SJCRH30 (cell line): ENCODE results near the gene TOX2. TPM values are rescaled to one million over a fixed set of nuclear protein-coding genes. Genes with fewer than 3 reads are reported as not detected.

Source experiments
- DNase-seq, 2 experiments: peaks; one replicate each; pipeline ENCODE4 v3.0.0-alpha.2; 2015 to 2020
- H3K27ac ChIP-seq: fragments of 250-450 bp; sonication (Bioruptor Pico); 2 replicates; pipeline ENCODE4 v1.5.1; 2020; ENCODE audit warnings: mild to moderate bottlenecking, moderate library complexity
- H3K27me3 ChIP-seq: fragments of 250-450 bp; sonication (Bioruptor Pico); 2 replicates; pipeline ENCODE4 v1.5.1; 2020; ENCODE audit warnings: mild to moderate bottlenecking, moderate library complexity
- H3K36me3 ChIP-seq: fragments of 250-450 bp; sonication (Bioruptor Pico); 2 replicates; pipeline ENCODE4 v1.5.1; 2020; ENCODE audit warnings: mild to moderate bottlenecking, moderate library complexity
- H3K4me1 ChIP-seq: fragments of 250-450 bp; sonication (Bioruptor Pico); 2 replicates; pipeline ENCODE4 v1.5.1; 2020; ENCODE audit warnings: mild to moderate bottlenecking, moderate library complexity
- H3K4me3 ChIP-seq: fragments of 250-450 bp; sonication (Bioruptor Pico); 2 replicates; pipeline ENCODE4 v1.5.1; 2020; ENCODE audit warnings: mild to moderate bottlenecking, moderate library complexity
- H3K9me3 ChIP-seq: fragments of 250-450 bp; sonication (Bioruptor Pico); replicated peaks from 2 replicates; pipeline ENCODE4 v1.5.1; 2020; ENCODE audit warnings: mild to moderate bottlenecking, moderate library complexity
- total RNA-seq: library from RNA; depleted of rRNA; stranded (reverse); fragments of >200 nt; shearing (Covaris generic); gene quantifications from 2 replicates; pipeline ENCODE4 v1.2.3, GENCODE V29; 2014

The TOX2 gene
- total RNA-seq, 1 experiment from 2014 or later: 10.1 TPM

DNA sequence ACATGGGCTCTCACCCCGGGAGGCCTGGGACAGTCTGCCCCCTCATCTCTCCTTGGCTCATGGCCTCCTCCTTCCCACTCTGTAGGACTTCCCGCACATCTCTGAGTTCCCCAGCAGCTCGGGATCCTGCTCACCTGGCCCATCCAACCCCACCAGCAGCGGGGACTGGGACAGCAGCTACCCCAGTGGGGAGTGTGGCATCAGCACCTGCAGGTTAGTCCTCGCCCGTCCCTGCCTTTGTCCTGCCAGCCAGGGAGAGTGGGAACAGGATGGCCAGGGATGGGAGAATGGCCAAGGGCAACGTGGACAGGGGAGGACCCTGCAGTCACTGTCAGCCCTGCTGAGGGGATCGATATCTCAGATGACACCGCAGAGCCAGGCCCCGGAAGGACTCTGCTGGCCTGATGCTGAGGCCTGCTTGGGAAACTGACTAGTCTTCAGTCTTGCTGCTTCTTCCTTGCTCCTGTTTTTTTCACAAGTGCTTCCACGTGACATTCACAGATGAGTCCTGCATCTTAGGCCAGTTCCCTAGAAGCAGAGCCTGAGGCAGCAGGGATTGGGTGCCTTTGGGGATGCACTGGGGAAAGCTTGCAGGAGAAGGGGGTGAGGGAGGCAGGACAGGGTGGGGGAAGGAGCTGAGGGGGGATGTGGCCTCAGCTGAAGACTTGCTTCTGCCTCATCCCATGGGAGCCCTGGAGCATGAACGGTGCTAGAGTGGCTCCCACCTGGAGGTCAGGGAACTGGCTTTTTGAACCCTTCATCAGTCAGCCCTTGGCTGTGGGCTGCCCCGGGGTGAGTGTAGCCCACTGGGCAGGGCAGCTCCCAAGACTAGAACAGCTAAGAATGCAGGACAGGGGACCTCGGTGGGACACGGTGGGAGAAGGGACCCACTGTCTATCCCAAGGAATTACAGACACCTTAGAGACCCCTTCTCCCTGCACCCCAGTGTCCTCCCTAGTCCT is 152.3 kb downstream of the TOX2 start:
- DNase-seq: peak in 1 of 2 experiments; percentile 3
- no peaks in the 10 kb centered on the region for H3K27me3 ChIP-seq
- no peaks in the 10 kb centered on the region for H3K36me3 ChIP-seq
- H3K4me1 ChIP-seq: peaks cover 4% of the 10 kb centered on the region
- no peaks in the 10 kb centered on the region for H3K9me3 ChIP-seq
- H3K4me3 ChIP-seq: no peak overlapping the region
- no peak overlapping the region for H3K27ac ChIP-seq

DNA sequence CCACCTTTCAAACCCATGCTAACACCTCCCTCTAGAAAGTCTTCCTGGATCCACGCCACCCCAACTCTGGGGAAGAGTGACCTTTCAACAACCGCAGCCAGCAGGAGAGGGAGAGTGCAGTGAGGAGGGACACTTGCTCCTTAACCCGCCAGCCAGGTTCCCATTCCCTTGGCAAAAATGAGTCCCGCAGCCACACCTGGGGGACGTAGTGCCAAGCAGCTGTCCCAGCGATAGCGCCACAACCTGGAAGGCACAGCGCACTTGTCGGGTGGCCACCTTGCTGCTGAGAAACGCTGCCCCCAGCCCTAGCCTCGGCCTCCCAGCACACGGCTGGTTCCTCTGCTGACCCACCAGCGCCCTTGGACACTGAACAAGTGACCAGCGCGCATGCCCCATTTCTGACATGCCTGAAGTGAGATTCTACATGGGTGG is 153.0 kb downstream of the TOX2 start:
- Histone ChIP-seq H3K36me3 (no peaks in the 10 kb centered on the region), H3K27me3 (no peaks in the 10 kb centered on the region), H3K4me1 (peaks cover under 1% of the 10 kb centered on the region; the same call in 1 of the 2 replicates), H3K4me3 (no peak overlapping the region), H3K27ac (no peak overlapping the region), H3K9me3 (no peaks in the 10 kb centered on the region)
- peak in 1 of 2 experiments; percentile 2 for DNase-seq

DNA sequence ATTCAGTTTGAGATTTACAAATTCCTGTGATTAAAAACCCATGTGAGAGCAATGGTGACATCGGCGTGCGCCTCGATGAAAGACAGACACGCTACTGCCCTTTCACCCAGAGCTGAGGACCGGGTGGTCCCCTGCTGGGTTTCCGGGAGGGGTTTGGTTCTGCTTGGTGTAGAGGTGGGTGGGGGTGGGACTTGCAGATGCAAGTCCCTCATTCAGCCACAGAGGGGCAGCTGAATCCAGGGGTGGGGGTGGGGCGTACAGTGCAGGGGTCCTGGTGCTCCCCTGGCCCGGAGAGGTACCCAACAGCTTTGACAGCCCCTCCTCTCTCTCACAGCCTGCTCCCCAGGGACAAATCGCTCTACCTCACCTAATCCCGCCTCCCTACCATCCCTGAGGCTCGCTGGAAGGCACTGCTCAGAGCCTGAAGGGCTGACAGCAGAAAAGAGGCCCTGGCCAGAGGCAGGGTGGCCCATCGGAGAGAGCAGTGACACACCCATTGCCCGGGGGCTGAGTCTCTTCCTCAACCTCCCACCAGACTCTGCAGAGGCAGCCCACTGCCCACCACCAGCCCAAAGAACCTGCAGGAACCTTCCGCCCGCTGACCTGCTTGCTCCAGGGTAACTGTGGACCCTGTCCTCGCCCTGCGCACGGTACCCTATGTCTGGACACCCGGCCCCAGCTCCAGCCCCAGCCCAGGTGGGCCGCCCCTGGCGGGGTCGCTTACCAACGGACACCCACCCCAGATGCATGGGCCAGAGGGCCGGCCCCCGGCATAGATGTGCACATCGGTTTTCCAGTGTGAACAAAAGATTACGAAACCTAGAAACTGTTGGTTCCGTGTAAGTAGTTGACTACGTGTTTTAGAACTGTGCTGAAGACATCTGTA is 153.9 kb downstream of the TOX2 start:
- H3K4me1 ChIP-seq: no peaks in the 10 kb centered on the region
- H3K27ac ChIP-seq: no peak overlapping the region
- no peaks in the 10 kb centered on the region for H3K36me3 ChIP-seq
- no peak overlapping the region for H3K4me3 ChIP-seq
- DNase-seq: peak in 1 of 2 experiments; percentile 5
- H3K27me3 ChIP-seq: no peaks in the 10 kb centered on the region
- H3K9me3 ChIP-seq: no peaks in the 10 kb centered on the region

DNA sequence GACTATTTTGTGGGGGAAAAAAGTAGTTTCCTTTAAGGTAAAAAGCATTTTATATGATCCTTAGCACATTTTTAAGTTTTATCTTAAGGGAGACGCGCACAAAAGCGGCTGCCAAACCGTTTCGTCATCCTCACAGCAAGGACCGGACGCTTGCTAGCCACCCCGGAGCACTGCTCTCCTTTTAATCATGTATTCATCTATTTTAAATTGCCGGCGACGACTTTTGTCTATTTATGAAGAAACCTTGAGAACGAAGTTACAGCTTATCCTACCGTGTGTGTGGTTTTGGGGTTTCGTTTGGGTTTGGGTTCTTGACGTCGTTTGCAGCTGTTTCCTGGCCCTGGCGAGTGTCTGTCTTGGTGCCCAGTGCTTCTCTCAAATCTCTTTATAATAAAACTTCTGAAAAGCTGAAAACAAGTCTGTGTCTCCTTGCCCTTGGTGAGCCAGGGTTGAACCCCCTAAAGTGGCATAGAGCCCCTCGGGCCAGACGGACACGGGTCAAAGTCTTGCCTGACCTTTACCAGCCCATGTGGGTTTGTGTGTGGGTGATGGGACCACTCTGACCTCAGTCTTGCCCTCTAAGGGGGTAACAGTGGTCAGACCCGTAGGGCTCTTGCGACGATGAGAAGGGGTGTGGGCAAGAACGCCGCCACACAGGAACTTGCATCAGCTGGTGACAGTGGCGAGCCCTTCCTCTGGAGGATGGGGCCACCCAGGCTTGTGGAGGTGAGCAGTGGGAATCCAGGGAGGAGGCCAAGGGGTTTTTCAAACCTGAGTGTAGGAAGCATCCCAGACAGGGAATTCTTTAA is 154.8 kb downstream of the TOX2 start:
- H3K9me3 ChIP-seq: no peaks in the 10 kb centered on the region
- H3K27ac ChIP-seq: no peak overlapping the region
- H3K27me3 ChIP-seq: no peaks in the 10 kb centered on the region
- DNase-seq: peak in 1 of 2 experiments; percentile 2
- no peaks in the 10 kb centered on the region for H3K36me3 ChIP-seq
- no peaks in the 10 kb centered on the region for H3K4me1 ChIP-seq
- H3K4me3 ChIP-seq: no peak overlapping the region

DNA sequence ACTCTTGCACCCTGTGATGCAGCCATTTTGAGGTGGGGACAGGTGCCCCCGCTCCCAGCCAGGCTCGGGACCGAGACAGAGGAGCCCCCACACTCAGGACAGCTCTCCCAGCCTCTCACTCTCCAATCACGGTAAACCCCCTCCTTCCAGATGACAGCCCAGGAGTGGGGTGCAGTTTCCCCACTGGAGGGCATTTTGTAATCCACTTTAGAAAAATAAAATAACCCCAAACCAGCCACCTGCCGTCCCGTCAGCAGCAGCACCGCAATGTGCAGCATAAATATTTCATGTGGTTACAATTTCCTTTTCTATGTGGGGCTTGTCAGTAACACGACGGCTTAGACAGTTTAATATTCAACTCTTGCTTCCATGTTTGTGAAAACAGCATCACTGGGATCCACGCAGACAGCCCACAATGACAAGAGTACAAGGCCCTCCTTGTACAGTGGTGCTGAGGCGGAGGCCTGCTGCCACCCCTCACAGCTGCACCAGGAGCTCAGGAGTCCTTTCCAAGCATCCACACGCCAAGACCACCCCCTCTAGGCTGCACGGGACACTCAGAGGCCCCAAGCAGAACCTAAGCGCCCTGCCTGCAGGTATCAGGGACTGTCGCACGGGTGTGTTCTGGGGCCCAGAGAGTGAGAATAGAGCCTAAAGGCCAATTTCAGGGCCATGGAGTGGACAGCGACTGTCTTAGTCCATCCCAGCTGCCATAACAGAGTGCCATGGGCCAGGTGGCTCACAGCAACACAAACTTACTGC is 155.7 kb downstream of the TOX2 start:
- no peaks in the 10 kb centered on the region for H3K27me3 ChIP-seq
- H3K4me3 ChIP-seq: no peak overlapping the region
- no peaks in the 10 kb centered on the region for H3K36me3 ChIP-seq
- no peak overlapping the region for H3K27ac ChIP-seq
- DNase-seq: peak in 1 of 2 experiments; percentile 4
- H3K9me3 ChIP-seq: no peaks in the 10 kb centered on the region
- H3K4me1 ChIP-seq: no peaks in the 10 kb centered on the region

DNA sequence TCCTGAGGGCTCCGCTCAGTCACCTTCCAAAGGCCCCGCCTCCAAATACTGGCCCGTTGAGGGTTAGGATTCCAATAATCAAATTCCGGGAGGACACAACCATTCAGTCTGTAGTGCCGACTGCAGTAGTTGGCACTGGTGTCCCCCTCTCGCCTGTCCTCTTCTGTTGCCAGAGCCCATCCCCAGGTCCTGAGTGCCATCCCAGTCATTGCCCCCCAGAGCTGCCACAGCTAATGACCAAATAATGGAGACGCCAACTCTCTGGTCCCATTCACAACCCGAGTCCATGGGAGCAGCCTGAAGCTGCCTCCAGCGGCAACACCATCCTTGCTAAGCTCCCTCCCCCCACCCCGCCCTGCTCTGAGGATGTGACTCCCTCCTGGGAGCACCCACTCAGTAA is 156.4 kb downstream of the TOX2 start:
- no peaks in the 10 kb centered on the region for H3K27me3 ChIP-seq
- no peak overlapping the region for H3K4me3 ChIP-seq
- no peak overlapping the region for H3K27ac ChIP-seq
- no peaks in the 10 kb centered on the region for H3K36me3 ChIP-seq
- no peaks in the 10 kb centered on the region for H3K4me1 ChIP-seq
- H3K9me3 ChIP-seq: no peaks in the 10 kb centered on the region
- no peak for DNase-seq

DNA sequence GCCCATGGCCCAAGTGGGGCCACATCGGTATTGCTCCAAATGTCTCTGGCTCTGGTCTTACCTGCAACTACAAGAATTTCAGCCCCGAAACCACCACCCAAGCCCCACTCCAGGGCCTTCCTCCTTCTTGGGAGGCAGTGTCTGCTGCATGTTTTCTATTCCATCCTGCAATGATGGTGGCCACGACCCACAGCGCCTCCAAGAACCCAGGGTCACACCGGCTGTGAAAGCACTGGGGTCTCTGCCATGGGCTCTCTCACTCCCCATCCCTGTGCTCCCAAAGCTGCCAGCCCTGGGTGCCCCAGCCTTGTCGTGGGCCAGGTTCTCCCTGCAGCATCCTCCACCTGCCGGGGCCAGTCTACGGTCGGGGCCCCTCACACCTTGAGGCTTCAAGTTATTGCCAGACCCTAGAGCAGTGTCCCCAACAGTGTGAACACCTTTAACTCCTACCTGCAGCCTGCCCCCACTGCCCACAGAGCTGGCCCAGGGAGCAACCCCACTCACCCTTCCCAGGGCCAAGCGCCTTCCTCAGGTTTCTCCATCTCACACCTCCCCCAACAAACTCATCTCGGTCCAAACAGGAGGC is 157.0 kb downstream of the TOX2 start:
- peak in 1 of 2 experiments; percentile 1 for DNase-seq
- no peaks in the 10 kb centered on the region for H3K36me3 ChIP-seq
- H3K27me3 ChIP-seq: no peaks in the 10 kb centered on the region
- no peaks in the 10 kb centered on the region for H3K9me3 ChIP-seq
- H3K4me1 ChIP-seq: no peaks in the 10 kb centered on the region
- no peak overlapping the region for H3K4me3 ChIP-seq
- no peak overlapping the region for H3K27ac ChIP-seq

DNA sequence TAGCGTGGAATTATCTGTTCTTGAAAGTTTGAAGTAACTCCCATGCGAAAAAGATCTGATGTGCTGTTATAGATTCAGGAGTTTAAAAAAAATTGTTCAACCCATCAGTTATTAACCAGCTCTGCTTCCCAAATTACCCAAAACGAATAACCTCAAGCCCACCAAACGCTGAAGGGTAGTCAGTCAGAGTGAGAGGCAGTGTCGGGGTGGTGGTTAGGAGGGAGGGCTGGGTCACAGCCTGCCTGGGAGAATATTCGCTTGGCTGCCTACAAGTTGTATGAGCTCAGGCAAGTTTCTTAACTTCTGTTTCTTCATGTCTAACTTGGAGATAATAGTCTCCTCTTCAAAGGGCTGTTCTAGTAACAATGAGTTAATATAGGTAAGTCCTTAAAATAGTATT is 157.7 kb downstream of the TOX2 start:
- H3K9me3 ChIP-seq: no peaks in the 10 kb centered on the region
- H3K27ac ChIP-seq: no peak overlapping the region
- H3K4me1 ChIP-seq: no peaks in the 10 kb centered on the region
- no peak for DNase-seq
- H3K36me3 ChIP-seq: no peaks in the 10 kb centered on the region
- no peak overlapping the region for H3K4me3 ChIP-seq
- H3K27me3 ChIP-seq: no peaks in the 10 kb centered on the region

DNA sequence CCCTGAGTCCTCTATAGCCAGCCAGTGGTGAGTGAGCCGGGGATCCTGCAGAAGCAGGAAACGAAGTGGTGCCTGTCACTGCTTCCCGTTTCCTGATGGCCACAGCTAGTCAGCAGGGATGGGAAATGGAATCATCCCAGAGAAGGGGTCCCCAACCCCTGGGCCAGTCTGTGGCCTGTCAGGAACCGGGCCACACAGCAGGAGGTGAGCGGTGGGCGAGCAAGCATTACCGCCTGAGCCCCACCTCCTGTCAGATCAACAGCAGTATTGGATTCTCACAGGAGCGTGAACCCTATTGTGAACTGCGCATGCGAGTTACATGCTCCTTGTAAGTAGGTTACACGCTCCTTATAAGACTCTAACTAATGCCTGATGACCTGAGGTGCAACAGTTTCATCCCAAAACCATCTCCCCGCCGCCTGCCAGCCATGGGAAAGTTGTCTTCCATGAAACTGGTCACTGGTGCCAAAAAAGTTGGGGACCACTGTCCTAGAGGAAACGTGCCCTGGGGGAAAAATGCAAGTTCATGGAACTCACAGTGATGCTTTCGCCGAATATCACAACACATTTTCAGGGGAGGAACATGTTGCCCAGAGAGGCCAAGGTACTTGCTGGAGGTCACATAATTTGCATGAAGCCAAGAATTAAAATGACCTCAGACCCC is 158.5 kb downstream of the TOX2 start:
- no peak for DNase-seq
- Histone ChIP-seq H3K36me3 (no peaks in the 10 kb centered on the region), H3K4me1 (no peaks in the 10 kb centered on the region), H3K27me3 (no peaks in the 10 kb centered on the region), H3K4me3 (no peak overlapping the region), H3K9me3 (no peaks in the 10 kb centered on the region), H3K27ac (no peak overlapping the region)

DNA sequence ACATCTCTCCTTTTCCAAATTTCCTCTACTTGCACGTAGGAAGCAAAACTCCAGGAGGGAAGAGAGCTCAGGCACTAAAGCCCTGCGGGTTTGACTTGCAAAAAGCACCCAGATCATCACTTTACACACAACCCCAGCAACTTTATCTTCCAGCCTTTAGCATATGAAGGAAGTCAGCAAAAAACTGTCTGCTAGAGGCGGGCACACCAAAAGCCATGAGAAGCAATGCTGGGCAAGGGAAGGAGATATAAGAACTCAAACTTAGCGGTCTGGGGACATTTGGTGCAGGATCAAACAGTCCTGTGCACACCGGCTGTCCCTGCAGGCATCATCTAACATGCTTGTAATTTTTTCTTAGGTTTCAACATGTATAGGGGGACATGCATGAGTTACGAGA is 159.0 kb downstream of the TOX2 start:
- Histone ChIP-seq H3K27me3 (no peaks in the 10 kb centered on the region), H3K27ac (no peak overlapping the region), H3K4me3 (no peak overlapping the region), H3K36me3 (no peaks in the 10 kb centered on the region), H3K9me3 (no peaks in the 10 kb centered on the region), H3K4me1 (no peaks in the 10 kb centered on the region)
- no peak for DNase-seq

DNA sequence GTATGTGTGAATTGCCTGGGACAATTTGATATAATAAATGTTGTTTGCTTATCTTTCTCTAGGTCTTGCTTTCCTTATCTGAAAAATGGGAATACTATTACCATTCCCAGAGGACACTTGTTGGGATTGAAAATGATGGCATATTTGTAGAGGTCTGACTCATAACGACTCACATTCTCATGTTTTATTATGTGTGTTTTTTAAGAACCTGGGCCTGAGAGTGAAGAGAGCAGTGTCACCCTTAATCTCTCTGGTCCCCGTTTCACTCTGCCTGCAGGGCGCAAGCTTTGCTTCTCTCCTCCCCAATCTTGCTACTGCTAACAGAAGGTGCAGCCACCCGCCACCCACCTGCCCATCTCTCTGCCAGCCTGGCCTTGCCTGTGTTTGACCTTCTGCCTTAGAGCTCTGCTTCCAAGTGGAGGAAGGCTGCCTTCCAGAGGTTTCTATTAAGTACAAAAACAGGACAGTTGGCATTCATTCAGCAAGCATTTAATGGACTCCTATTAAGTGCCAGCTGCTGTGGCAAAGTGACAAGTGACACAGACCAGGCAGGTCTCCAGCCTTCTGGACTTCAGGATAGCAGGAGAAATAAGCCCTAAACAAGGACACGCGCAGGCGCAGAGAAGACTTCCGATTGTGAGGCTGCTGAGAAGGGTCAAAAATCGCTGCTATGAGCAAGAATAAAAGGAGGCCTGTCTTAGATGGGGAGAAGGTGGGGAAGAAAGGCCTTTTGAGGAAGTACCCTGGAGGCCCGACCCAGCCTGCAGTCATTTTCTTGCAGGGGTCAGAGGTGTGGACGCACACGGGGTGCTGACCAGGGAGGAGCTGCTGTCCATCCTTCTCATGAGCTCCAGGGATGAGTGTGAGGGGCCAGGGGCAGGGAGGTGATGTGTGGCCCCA is 159.8 kb downstream of the TOX2 start:
- Histone ChIP-seq H3K9me3 (no peaks in the 10 kb centered on the region), H3K27me3 (no peaks in the 10 kb centered on the region), H3K36me3 (no peaks in the 10 kb centered on the region), H3K27ac (no peak overlapping the region), H3K4me3 (no peak overlapping the region), H3K4me1 (no peaks in the 10 kb centered on the region)
- DNase-seq: peak in 1 of 2 experiments; percentile 3

DNA sequence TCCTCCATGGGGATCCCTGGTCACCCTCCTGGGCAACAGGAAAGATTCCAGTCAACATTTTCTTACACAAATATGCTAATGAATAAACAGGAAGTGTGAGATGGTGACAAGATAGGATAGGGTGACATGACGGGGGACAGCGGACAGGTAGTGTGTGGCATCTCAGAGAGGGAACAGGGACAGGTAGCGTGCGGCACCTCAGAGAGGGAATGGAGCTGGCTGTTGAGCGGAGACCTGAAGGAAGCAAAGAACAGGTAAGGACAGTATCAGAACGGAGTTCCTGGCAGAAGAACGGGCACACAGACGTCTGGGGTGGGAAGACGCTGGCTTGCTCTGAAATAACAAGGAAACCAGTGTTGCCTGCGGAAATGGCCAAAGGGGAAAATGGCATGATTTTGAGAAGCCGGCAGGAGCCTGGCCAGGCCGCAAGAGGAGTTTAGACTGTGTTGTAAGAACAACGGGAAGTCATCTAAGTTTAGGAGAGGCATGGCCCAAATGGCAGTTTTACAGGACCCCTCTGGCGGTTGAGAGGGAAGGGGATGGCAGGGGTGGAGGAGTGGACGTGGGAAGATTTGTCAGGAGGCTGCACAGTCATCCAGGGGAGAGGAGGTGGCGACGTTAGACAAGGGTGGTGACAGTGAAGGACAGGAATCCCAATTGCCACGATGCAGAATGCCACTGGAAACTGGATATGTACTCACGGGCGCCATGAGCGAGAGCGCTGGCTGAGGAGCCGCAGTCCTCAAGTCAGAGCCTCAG is 160.7 kb downstream of the TOX2 start:
- Histone ChIP-seq H3K27me3 (no peaks in the 10 kb centered on the region), H3K4me1 (no peaks in the 10 kb centered on the region), H3K9me3 (no peaks in the 10 kb centered on the region), H3K27ac (no peak overlapping the region), H3K36me3 (no peaks in the 10 kb centered on the region), H3K4me3 (no peak overlapping the region)
- peak in 1 of 2 experiments; percentile 1 for DNase-seq
